ENCODE data around the gene ATP2C2.

DNA sequence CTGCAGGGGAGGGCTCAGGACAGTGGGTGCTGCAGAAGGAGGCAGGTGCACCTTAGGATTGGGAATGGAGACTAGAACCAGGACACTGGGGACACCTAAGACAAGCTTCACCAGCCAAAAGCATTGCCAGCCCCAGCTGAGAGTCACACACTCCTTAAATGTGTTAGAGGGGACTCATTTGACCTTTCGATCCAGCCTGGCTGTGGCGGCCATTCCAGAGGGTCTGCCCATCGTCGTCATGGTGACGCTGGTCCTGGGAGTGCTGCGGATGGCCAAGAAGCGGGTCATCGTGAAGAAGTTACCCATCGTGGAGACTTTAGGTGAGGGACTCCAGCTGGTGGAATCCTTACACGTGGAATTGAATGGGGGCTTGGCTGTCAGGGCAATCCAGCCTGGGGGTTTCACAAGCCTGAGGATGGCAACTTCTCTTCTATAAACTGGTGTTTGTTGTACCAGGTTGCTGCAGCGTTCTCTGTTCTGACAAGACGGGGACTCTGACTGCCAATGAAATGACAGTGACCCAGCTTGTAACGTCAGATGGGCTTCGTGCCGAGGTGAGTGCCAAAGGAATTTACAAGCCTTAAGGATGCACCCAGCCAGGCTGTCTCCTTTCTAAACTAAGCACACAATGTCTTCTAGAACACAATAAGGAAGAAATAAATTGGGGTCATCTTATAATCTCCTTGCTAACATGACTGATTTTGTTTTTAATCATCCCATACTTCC, 70.8 kb downstream of the ATP2C2 start:
- TF ChIP-seq, protein P1, sequence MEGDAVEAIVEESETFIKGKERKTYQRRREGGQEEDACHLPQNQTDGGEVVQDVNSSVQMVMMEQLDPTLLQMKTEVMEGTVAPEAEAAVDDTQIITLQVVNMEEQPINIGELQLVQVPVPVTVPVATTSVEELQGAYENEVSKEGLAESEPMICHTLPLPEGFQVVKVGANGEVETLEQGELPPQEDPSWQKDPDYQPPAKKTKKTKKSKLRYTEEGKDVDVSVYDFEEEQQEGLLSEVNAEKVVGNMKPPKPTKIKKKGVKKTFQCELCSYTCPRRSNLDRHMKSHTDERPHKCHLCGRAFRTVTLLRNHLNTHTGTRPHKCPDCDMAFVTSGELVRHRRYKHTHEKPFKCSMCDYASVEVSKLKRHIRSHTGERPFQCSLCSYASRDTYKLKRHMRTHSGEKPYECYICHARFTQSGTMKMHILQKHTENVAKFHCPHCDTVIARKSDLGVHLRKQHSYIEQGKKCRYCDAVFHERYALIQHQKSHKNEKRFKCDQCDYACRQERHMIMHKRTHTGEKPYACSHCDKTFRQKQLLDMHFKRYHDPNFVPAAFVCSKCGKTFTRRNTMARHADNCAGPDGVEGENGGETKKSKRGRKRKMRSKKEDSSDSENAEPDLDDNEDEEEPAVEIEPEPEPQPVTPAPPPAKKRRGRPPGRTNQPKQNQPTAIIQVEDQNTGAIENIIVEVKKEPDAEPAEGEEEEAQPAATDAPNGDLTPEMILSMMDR (IDR thresholded peaks at IDR 0.05): no peak
- TF ChIP-seq EZH2phosphoT487 (IDR thresholded peaks at IDR 0.05) (no peak), EZH2 (IDR thresholded peaks at IDR 0.05) (no peak)

Data from neural progenitor cell (in vitro differentiated cells).